T follicular helper cell (primary cell): ENCODE data around the gene CDH13.

Source experiments
- DNase-seq: peaks from one replicate; pipeline ENCODE4 v3.0.0-alpha.2; 2020; ENCODE audit warnings: low read depth

The CDH13 gene

DNA sequence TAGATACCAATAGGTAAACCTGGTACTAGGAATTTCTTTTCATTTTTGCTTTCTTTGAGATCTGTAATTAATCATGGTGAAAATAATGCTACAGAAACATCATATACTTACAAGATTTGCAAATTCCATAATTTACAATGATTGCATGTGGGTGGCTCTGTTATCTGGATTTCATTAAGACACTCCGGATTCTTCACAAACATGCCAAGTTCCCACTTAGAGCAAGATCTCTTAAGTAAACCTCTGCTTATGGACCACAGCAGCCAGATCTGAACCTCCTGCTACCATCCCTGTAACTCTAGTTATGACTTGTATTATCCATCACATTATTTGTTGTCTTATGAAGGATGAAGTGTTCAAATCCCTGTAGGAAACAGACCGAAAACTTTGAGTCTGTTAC lies 424.7 kb downstream of the CDH13 start:
- DNase-seq: no peak

DNA sequence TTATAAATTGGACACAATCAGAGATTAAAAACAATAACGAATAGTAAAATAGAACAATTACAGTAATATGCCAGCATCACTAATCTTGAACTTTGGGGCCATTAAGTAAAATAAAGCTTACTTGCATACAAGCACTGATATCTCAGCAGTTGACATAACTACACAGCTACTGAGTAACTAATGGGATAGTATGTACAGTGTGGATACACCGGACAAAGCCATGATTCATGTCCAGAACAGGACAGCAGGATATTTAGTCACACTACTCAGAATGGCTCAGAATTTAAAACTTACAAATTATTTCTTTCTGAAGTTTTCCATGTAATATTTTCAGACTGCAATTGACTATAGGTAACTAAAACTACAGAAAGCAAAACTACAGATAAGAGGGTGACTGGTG lies 427.5 kb downstream of the CDH13 start:
- no peak for DNase-seq

- DNase-seq: no peak
Measured at GRCh38 chr16:83058376-83058775, 431.6 kb downstream of the CDH13 start.

GRCh38 chr16:83059237-83059636 lies 432.5 kb downstream of the CDH13 start:
- DNase-seq: no peak

- no peak for DNase-seq
Measured at GRCh38 chr16:83066011-83066410, 439.2 kb downstream of the CDH13 start.

GRCh38 chr16:83066881-83067280 lies 440.1 kb downstream of the CDH13 start:
- DNase-seq: no peak

DNA sequence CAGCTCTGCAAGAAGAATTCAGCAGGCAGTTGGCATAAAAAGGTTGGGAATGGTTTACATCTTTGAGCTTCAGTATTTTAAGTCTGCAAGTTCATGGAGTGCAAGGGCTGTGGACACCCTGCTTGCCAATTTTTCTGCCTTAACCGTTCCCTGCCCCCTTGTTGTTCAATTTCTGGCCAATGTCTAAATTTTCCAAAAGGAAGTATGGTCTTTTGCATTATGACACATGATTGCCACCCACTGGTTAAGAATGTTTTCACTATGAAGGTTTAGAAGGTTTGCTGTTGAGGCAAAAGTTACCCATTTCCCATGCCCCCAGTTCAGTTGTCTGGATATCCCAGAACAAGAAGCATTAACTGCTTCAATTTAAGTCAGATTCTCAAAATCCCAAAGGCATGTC lies 441.9 kb downstream of the CDH13 start:
- no peak for DNase-seq

GRCh38 chr16:83070416-83071209 lies 443.8 kb downstream of the CDH13 start:
- no peak for DNase-seq

GRCh38 chr16:83075956-83076355 lies 449.2 kb downstream of the CDH13 start:
- DNase-seq: no peak

- no peak for DNase-seq
Measured at GRCh38 chr16:83083361-83083760, 456.6 kb downstream of the CDH13 start.

- DNase-seq: no peak
Measured at GRCh38 chr16:83085660-83086059, 458.9 kb downstream of the CDH13 start.

GRCh38 chr16:83095941-83096692 lies 469.3 kb downstream of the CDH13 start:
- DNase-seq: no peak

- no peak for DNase-seq
Measured at GRCh38 chr16:83098536-83098935, 471.8 kb downstream of the CDH13 start.

GRCh38 chr16:83100679-83101078 lies 473.9 kb downstream of the CDH13 start:
- no peak for DNase-seq

- no peak for DNase-seq
Measured at GRCh38 chr16:83102336-83102735, 475.6 kb downstream of the CDH13 start.

DNA sequence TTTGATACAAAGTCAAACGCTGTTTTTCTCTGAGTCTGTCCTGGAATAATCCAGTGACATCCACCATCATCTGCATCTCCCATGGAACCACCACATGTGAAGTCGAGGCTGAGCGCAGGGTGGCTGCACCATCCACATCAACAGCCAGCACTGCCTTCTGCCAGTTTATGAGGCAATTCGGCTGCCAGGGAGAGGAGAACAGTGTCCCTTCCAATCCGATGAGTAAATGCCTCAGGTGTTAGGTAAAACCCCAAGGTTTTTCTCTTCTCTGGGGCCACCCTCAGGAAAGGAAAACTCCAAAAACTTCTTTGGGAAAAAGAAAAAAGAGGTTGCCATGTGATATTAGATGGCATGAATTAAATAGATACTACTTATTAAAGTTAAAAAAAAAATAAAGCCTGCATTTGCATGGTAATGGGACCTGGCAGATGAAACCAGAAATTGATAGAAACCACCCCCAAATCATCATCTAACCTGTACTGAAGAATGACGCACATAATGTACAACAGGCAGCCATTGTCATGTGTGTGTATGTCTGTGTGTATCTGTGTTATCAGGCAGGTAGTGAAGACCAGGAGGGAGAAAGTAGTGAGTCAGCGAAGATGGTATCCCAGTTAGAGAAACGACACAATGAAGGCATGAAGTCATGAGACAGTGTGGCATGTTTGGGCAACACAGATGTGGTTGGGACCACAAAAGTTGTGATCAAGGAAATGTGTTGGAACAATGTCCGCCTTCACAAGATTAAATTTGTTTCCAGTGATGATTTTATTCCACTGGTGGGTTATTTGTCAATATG lies 478.7 kb downstream of the CDH13 start:
- no peak for DNase-seq

GRCh38 chr16:83109490-83110125 lies 482.8 kb downstream of the CDH13 start:
- DNase-seq: no peak

GRCh38 chr16:83110269-83110668 lies 483.5 kb downstream of the CDH13 start:
- DNase-seq: no peak

GRCh38 chr16:83113317-83113716 lies 486.5 kb downstream of the CDH13 start:
- no peak for DNase-seq

DNA sequence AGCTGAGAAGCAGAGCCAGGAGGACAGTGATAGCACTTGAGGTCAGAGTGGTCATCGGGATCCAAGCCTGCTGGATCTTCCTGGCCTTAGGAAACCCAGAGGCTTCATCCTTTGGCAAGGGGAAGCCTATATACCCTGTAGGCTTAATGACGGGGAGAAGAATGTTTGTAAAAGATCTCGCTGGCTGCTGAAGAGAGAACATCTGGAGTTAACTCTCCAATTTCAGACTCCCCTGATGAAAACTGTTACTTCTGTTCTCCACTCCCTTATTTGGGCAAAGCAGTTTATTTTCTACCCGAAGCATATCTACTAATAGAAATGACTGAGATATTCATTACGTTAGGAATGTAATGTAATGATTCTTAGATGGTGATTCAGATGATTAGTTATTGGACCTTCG lies 487.0 kb downstream of the CDH13 start:
- DNase-seq: no peak

DNA sequence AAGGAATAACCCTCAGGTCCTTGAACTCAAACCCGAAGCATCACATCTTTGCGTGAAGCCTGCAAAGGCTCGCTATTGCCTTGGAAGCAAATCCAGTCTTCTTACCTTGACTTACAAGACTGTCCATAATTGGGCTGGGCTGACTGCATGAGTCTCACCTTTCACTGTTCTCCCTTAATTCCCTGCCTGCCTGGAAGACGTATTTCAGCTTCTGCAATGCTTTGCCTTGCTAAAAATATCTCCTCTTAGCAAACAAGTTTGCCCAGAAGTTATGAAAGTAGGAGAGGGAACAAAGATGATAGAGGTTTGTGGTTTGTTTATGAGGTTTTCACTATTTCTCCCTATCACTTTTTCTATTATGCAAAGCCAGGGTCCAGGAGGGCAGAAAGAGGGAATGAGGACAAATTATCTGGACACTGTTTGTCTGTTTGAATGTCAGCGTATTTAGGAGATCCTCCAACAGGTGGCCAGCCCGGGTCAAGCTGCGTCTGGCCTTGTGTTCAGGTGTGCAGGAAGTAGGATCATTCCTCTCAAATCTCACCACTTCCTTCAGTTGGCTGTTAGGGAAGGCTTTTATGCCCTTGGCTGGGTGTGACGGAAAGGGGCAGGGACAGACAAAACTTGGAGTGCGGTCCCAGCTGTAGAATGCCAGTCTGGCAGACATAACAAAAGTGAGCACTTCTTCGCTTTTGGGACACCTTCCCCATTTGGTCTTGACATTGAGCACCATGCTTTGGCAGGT lies 488.9 kb downstream of the CDH13 start:
- no peak for DNase-seq
